M059J (cell line): ENCODE results near the gene HOXB6. TPM values are rescaled to one million over a fixed set of nuclear protein-coding genes. Genes with fewer than 3 reads are reported as not detected.
A peak's percentile ranks its signal among the peaks of the same experiment; 100 is the strongest.

Source experiments
- DNase-seq: peaks from one replicate; pipeline ENCODE4 v3.0.0-alpha.2; 2012; ENCODE audit warnings: low read depth
- total RNA-seq: library from RNA; depleted of rRNA; stranded (reverse); fragments of >200 nt; shearing (Covaris generic); gene quantifications from 2 replicates; pipeline ENCODE4 v1.2.3, GENCODE V29; 2014

HOXB6 gene
- total RNA-seq, 1 experiment from 2014 or later = 9.4 TPM

GRCh38 chr17:48594538-48595277 lies 10.1 kb downstream of the HOXB6 start:
- no peak for DNase-seq

GRCh38 chr17:48593840-48594537 lies 10.8 kb downstream of the HOXB6 start:
- peak; percentile 91 for DNase-seq

GRCh38 chr17:48593126-48593829 lies 11.5 kb downstream of the HOXB6 start, which contains the start of gene HOXB5:
TSS of gene HOXB5 (minus strand) at chr17:48593779. CDS start at chr17:48593682, 97 bp downstream.
- peak; percentile 61 for DNase-seq

GRCh38 chr17:48592577-48592976 lies 12.2 kb downstream of the HOXB6 start:
- DNase-seq = peak; percentile 38

- peak; percentile 5 for DNase-seq
Observed at GRCh38 chr17:48592057-48592514, 12.7 kb downstream of the HOXB6 start.

GRCh38 chr17:48591255-48592056 lies 13.3 kb downstream of the HOXB6 start:
- no peak for DNase-seq

GRCh38 chr17:48590607-48591161 lies 14.1 kb downstream of the HOXB6 start:
- DNase-seq = no peak

GRCh38 chr17:48589831-48590606 lies 14.8 kb downstream of the HOXB6 start, which contains the start of gene HOXB3:
TSS of gene HOXB3 (minus strand) at chr17:48590241. CDS start at chr17:48552474, 37,767 bp downstream.
- no peak for DNase-seq

- DNase-seq = no peak
Observed at GRCh38 chr17:48589060-48589830, 15.5 kb downstream of the HOXB6 start.

- no peak for DNase-seq
Observed at GRCh38 chr17:48588528-48588927, 16.3 kb downstream of the HOXB6 start.

GRCh38 chr17:48588074-48588415 lies 16.7 kb downstream of the HOXB6 start:
- no peak for DNase-seq

GRCh38 chr17:48587276-48588073 lies 17.3 kb downstream of the HOXB6 start:
- no peak for DNase-seq

GRCh38 chr17:48586355-48587258 lies 18.2 kb downstream of the HOXB6 start:
- DNase-seq = no peak

GRCh38 chr17:48584223-48584741 lies 20.5 kb downstream of the HOXB6 start:
- peak; percentile 67 for DNase-seq

- DNase-seq = no peak
Observed at GRCh38 chr17:48583708-48584222, 21.0 kb downstream of the HOXB6 start.

- no peak for DNase-seq
Observed at GRCh38 chr17:48582750-48583069, 22.1 kb downstream of the HOXB6 start.
